Hepatocyte (in vitro differentiated cells): ENCODE data around the gene RCOR2.

Experiments
- CTCF ChIP-seq: fragments of 200-600 bp; sonication (generic); IDR thresholded peaks from 2 replicates; pipeline ENCODE4 v1.5.1; 2016; ENCODE audit warnings: antibody characterized with exemption, mild to moderate bottlenecking; ENCODE audit not compliant: poor library complexity
- EZH2 ChIP-seq: fragments of 200-600 bp; sonication (generic); IDR thresholded peaks from 2 replicates; pipeline ENCODE4 v1.6.1; 2016; ENCODE audit warnings: antibody characterized with exemption, mild to moderate bottlenecking, borderline replicate concordance
- EZH2phosphoT487 ChIP-seq: fragments of 200-600 bp; sonication (generic); IDR thresholded peaks from one replicate; pipeline ENCODE4 v1.6.1; 2018; ENCODE audit warnings: antibody characterized with exemption, mild to moderate bottlenecking, low read depth, moderate library complexity; ENCODE audit not compliant: unreplicated experiment, severe bottlenecking

- TF ChIP-seq CTCF = no peak
- TF ChIP-seq EZH2 = no peak
- TF ChIP-seq EZH2phosphoT487 = no peak
Measured at GRCh38 chr11:63919267-63920125, 2.5 kb upstream of the RCOR2 start.
